HEK293 (cell line): ENCODE measurements around the gene CIROP.

Source experiments
- CTCF ChIA-PET: fragments of 350-600 bp; formaldehyde crosslinking; extraction: SDS; loops from one replicate; lab custom pipeline; 2021; ENCODE audit warnings: antibody characterized with exemption; lab: Yijun Ruan, JAX
- POLR2A ChIA-PET: fragments of 300-600 bp; formaldehyde crosslinking; extraction: SDS; loops from one replicate; lab custom pipeline; 2020; ENCODE audit warnings: antibody characterized with exemption, inconsistent platforms; lab: Yijun Ruan, JAX
- H3K27ac ChIP-seq: fragments of 200-500 bp; sonication (Bioruptor generic); 2 replicates; pipeline ENCODE4 v1.5.1; 2014; ENCODE audit warnings: low read depth, low read length, control low read depth, inconsistent platforms; ENCODE audit errors: extremely low read depth
- H3K36me3 ChIP-seq, 2 experiments: fragments of 200-500 bp in 1 of 2; sonication (Bioruptor generic) in 1 of 2; 1 replicate in 1 of 2; 2 replicates in 1 of 2; pipeline ENCODE4 v1.5.1; 2014 to 2017; ENCODE audit warnings: inconsistent platforms in 2 of 2, low read length in 2 of 2; ENCODE audit not compliant: control insufficient read depth in 2 of 2, insufficient read depth in 1 of 2
- H3K4me1 ChIP-seq: fragments of 200-500 bp; sonication (Bioruptor generic); 2 replicates; pipeline ENCODE4 v1.5.1; 2014; ENCODE audit warnings: mild to moderate bottlenecking, low read length, inconsistent platforms; ENCODE audit not compliant: control insufficient read depth, insufficient read depth
- H3K4me3 ChIP-seq: 2 replicates; pipeline ENCODE4 v1.5.1; 2011; ENCODE audit warnings: low read depth, mild to moderate bottlenecking, control low read depth, low read length, moderate library complexity
- H3K9me3 ChIP-seq: fragments of 200-500 bp; sonication (Bioruptor generic); 2 replicates; pipeline ENCODE4 v1.5.1; 2014; ENCODE audit warnings: low read depth, low read length, inconsistent platforms; ENCODE audit not compliant: control insufficient read depth, insufficient read depth
- BCL6B ChIP-seq: fragments of 450-650 bp; formaldehyde crosslinking; IDR thresholded peaks from 2 replicates; pipeline ENCODE4 v1.5.1; 2017; ENCODE audit warnings: missing biosample characterization, missing genetic modification characterization
- KLF16 ChIP-seq: fragments of 450-650 bp; formaldehyde crosslinking; IDR thresholded peaks from 2 replicates; pipeline ENCODE4 v1.5.1; 2017; ENCODE audit warnings: missing biosample characterization, missing genetic modification characterization
- SCRT2 ChIP-seq: fragments of 450-650 bp; formaldehyde crosslinking; IDR thresholded peaks from 2 replicates; pipeline ENCODE4 v1.5.1; 2016; ENCODE audit warnings: missing biosample characterization, missing genetic modification characterization
- SETDB1 ChIP-seq: IDR thresholded peaks from one replicate; pipeline ENCODE4 v1.6.1; 2017; ENCODE audit warnings: mild to moderate bottlenecking, low read length, moderate library complexity, mixed read lengths; ENCODE audit not compliant: insufficient read length
- TRIM28 ChIP-seq: IDR thresholded peaks from 2 replicates; pipeline ENCODE4 v1.6.1; 2011; ENCODE audit warnings: low read length, control low read depth, borderline replicate concordance
- ZBTB1 ChIP-seq: fragments of 450-650 bp; formaldehyde crosslinking; IDR thresholded peaks from 2 replicates; pipeline ENCODE4 v1.5.1; 2016; ENCODE audit warnings: missing biosample characterization, missing genetic modification characterization
- ZBTB10 ChIP-seq: fragments of 450-650 bp; formaldehyde crosslinking; IDR thresholded peaks from 2 replicates; pipeline ENCODE4 v1.5.1; 2016; ENCODE audit warnings: missing biosample characterization, missing genetic modification characterization
- ZEB2 ChIP-seq: fragments of 450-650 bp; formaldehyde crosslinking; IDR thresholded peaks from 2 replicates; pipeline ENCODE4 v1.5.1; 2016; ENCODE audit warnings: missing biosample characterization, missing genetic modification characterization
- ZNF121 ChIP-seq: fragments of 450-650 bp; formaldehyde crosslinking; IDR thresholded peaks from 2 replicates; pipeline ENCODE4 v1.5.1; 2016; ENCODE audit warnings: missing biosample characterization, missing genetic modification characterization
- ZNF133 ChIP-seq: fragments of 450-650 bp; formaldehyde crosslinking; IDR thresholded peaks from 2 replicates; pipeline ENCODE4 v1.5.1; 2016; ENCODE audit warnings: missing biosample characterization, missing genetic modification characterization
- ZNF138 ChIP-seq: fragments of 450-650 bp; formaldehyde crosslinking; IDR thresholded peaks from 2 replicates; pipeline ENCODE4 v1.5.1; 2016; ENCODE audit warnings: missing biosample characterization, missing genetic modification characterization, borderline replicate concordance
- ZNF211 ChIP-seq: fragments of 450-650 bp; formaldehyde crosslinking; IDR thresholded peaks from 2 replicates; pipeline ENCODE4 v1.5.1; 2016; ENCODE audit warnings: low read depth, missing biosample characterization, missing genetic modification characterization
- ZNF391 ChIP-seq: fragments of 450-650 bp; formaldehyde crosslinking; IDR thresholded peaks from 2 replicates; pipeline ENCODE4 v1.5.1; 2016; ENCODE audit warnings: low read depth, missing biosample characterization, missing genetic modification characterization, borderline replicate concordance
- ZNF404 ChIP-seq: fragments of 450-650 bp; formaldehyde crosslinking; IDR thresholded peaks from 2 replicates; pipeline ENCODE4 v1.5.1; 2017; ENCODE audit warnings: missing biosample characterization, missing genetic modification characterization
- ZNF514 ChIP-seq: fragments of 450-650 bp; formaldehyde crosslinking; IDR thresholded peaks from 2 replicates; pipeline ENCODE4 v1.5.1; 2016; ENCODE audit warnings: missing biosample characterization, missing genetic modification characterization
- ZNF596 ChIP-seq: fragments of 450-650 bp; IDR thresholded peaks from 2 replicates; pipeline ENCODE4 v1.5.0; 2018; ENCODE audit warnings: missing biosample characterization, mild to moderate bottlenecking, missing genetic modification characterization, moderate library complexity
- ZNF600 ChIP-seq: fragments of 450-650 bp; formaldehyde crosslinking; IDR thresholded peaks from 2 replicates; pipeline ENCODE4 v1.5.1; 2016; ENCODE audit warnings: missing biosample characterization, missing genetic modification characterization
- ZNF629 ChIP-seq: fragments of 450-650 bp; formaldehyde crosslinking; IDR thresholded peaks from 2 replicates; pipeline ENCODE4 v1.5.1; 2017; ENCODE audit warnings: missing biosample characterization, missing genetic modification characterization
- ZNF704 ChIP-seq: fragments of 450-650 bp; formaldehyde crosslinking; IDR thresholded peaks from 2 replicates; pipeline ENCODE4 v1.5.1; 2016; ENCODE audit warnings: missing biosample characterization, missing genetic modification characterization
- ZNF76 ChIP-seq: fragments of 450-650 bp; formaldehyde crosslinking; IDR thresholded peaks from 2 replicates; pipeline ENCODE4; 2016; ENCODE audit warnings: low read depth, missing biosample characterization, missing genetic modification characterization, borderline replicate concordance
- ZNF776 ChIP-seq: fragments of 450-650 bp; formaldehyde crosslinking; IDR thresholded peaks from 2 replicates; pipeline ENCODE4 v1.5.0; 2017; ENCODE audit warnings: missing biosample characterization, missing genetic modification characterization, borderline replicate concordance
- ZNF777 ChIP-seq: fragments of 450-650 bp; formaldehyde crosslinking; IDR thresholded peaks from 2 replicates; pipeline ENCODE4 v1.5.1; 2017; ENCODE audit warnings: missing biosample characterization, missing genetic modification characterization, borderline replicate concordance
- ZNF837 ChIP-seq: fragments of 450-650 bp; formaldehyde crosslinking; IDR thresholded peaks from 2 replicates; pipeline ENCODE4 v1.5.1; 2016; ENCODE audit warnings: missing biosample characterization, missing genetic modification characterization
- TF ChIP-seq, protein P1 (sequence below): fragments of 450-650 bp; formaldehyde crosslinking; IDR thresholded peaks from 2 replicates; pipeline ENCODE4 v1.5.1; 2017; ENCODE audit warnings: missing biosample characterization, mild to moderate bottlenecking, missing genetic modification characterization, moderate library complexity

Gene CIROP

DNA sequence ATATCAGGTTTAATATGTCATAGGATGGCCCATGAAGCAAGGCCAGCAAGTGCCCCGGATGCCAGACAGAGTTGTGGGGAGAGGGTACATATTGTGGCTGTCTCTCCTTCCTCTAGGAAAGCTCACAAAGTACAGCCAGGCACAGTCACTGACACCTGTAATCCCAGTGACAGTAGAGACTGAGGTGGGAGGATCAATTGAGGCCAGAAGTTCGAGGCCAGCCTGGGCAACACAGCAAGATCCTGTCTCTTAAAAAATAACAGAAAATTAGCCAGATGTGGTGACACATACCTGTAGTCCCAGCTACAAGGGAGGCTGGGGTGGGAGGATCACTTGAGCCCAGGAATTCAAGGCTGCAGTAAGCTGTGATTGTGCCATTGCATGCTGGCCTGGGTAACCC, 46.6 kb upstream of the CIROP start:
- TF ChIP-seq ZBTB1 (tag by site-specific recombination) (no peak), ZNF121 (tag by site-specific recombination) (peak; percentile 56; the same call in 1 of the 2 replicates)
- ChIA-PET CTCF (interaction anchor here (0.7 to 2.2 kb wide), 2 partner anchors 31 to 229 kb away, joined by 3 to 7 read pairs; no protein-coding TSS in a partner anchor), POLR2A (interaction anchor here (0.6 kb wide), 1 partner anchor 57 kb away, joined by 3 read pairs; no protein-coding TSS in a partner anchor)
- peaks cover 2% of the 10 kb centered on the region; the same call in 1 of the 2 replicates for H3K4me1 ChIP-seq
- no peak overlapping the region for H3K27ac ChIP-seq
- H3K9me3 ChIP-seq, result no peaks in the 10 kb centered on the region
- no peaks in the 10 kb centered on the region for H3K36me3 ChIP-seq
- H3K4me3 ChIP-seq, result no peak overlapping the region

GRCh38 chr14:23149745-23150144, 45.0 kb upstream of the CIROP start:
- Histone ChIP-seq H3K9me3 (no peaks in the 10 kb centered on the region), H3K27ac (no peak overlapping the region), H3K4me3 (no peak overlapping the region), H3K4me1 (no peaks in the 10 kb centered on the region), H3K36me3 (no peaks in the 10 kb centered on the region)
- POLR2A ChIA-PET, result no interaction called here
- CTCF ChIA-PET, result interaction anchor here (0.7 to 2.2 kb wide), 2 partner anchors 29 to 81 kb away, joined by 3 to 7 read pairs; no protein-coding TSS in a partner anchor
- TF ChIP-seq SETDB1 (no peak), ZNF391 (no peak), SCRT2 (tag by site-specific recombination) (peak; percentile 74)

GRCh38 chr14:23148591-23149249, 43.9 kb upstream of the CIROP start:
- H3K27ac ChIP-seq, result no peak overlapping the region
- TF ChIP-seq ZNF777 (tag by site-specific recombination) (no peak), ZNF404 (tag by site-specific recombination) (no peak), ZNF837 (tag by site-specific recombination) (no peak), ZNF629 (tag by site-specific recombination) (no peak), ZNF704 (tag by site-specific recombination) (no peak), ZNF514 (tag by site-specific recombination) (no peak), KLF16 (no peak), BCL6B (no peak), ZNF596 (tag by site-specific recombination) (no peak), ZEB2 (tag by site-specific recombination) (no peak), ZNF600 (tag by site-specific recombination) (no peak), TRIM28 (no peak), ZBTB10 (no peak), ZNF138 (tag by site-specific recombination) (no peak), ZNF133 (no peak), ZNF211 (tag by site-specific recombination) (no peak), ZNF776 (tag by site-specific recombination) (no peak), SCRT2 (tag by site-specific recombination) (no peak), ZNF76 (tag by site-specific recombination) (no peak)
- TF ChIP-seq, protein P1, sequence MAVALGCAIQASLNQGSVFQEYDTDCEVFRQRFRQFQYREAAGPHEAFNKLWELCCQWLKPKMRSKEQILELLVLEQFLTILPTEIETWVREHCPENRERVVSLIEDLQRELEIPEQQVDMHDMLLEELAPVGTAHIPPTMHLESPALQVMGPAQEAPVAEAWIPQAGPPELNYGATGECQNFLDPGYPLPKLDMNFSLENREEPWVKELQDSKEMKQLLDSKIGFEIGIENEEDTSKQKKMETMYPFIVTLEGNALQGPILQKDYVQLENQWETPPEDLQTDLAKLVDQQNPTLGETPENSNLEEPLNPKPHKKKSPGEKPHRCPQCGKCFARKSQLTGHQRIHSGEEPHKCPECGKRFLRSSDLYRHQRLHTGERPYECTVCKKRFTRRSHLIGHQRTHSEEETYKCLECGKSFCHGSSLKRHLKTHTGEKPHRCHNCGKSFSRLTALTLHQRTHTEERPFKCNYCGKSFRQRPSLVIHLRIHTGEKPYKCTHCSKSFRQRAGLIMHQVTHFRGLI (tag by site-specific recombination), result no peak
- ChIA-PET POLR2A (no interaction called here), CTCF (interaction anchor here (0.6 kb wide), 2 partner anchors 23 to 167 kb away, joined by 3 to 4 read pairs; partner anchors contain the start of gene AJUBA)
- no peaks in the 10 kb centered on the region for H3K4me1 ChIP-seq
- H3K36me3 ChIP-seq, result no peaks in the 10 kb centered on the region
- no peak overlapping the region for H3K4me3 ChIP-seq
- no peaks in the 10 kb centered on the region for H3K9me3 ChIP-seq
